Left ventricle myocardium inferior (tissue), 1 donor: Measurements from ENCODE around the gene NOS1AP. TPM values are rescaled to one million over a fixed set of nuclear protein-coding genes. Genes with fewer than 3 reads are reported as not detected.

Experiments used
- DNase-seq: peaks from one replicate; pipeline ENCODE4 v3.0.0-alpha.2; 2020
- H3K27ac ChIP-seq: fragments of 200-600 bp; replicated peaks from 2 replicates; pipeline ENCODE4 v1.8.0; 2021
- H3K27me3 ChIP-seq: fragments of 200-600 bp; 2 replicates; pipeline ENCODE4 v1.8.0; 2021; ENCODE audit warnings: low read depth
- H3K36me3 ChIP-seq: fragments of 200-600 bp; 2 replicates; pipeline ENCODE4 v1.8.0; 2021
- H3K4me1 ChIP-seq: fragments of 200-600 bp; 2 replicates; pipeline ENCODE4 v1.8.0; 2021
- H3K4me3 ChIP-seq: fragments of 200-600 bp; 2 replicates; pipeline ENCODE4 v1.8.0; 2021; ENCODE audit warnings: mild to moderate bottlenecking, moderate library complexity
- H3K9me3 ChIP-seq: fragments of 200-600 bp; replicated peaks from 2 replicates; pipeline ENCODE4 v1.8.0; 2021
- CTCF ChIP-seq: fragments of 200-600 bp; IDR thresholded peaks from 2 replicates; pipeline ENCODE4 v1.8.0; 2021; ENCODE audit warnings: antibody characterized with exemption, mild to moderate bottlenecking, borderline replicate concordance
- intact Hi-C: fragments of 100-400 bp; cut with micrococcal nuclease; formaldehyde crosslinking; loops from one replicate; pipeline ENCODE4 v1.11.0; 2022
- total RNA-seq: library from RNA; stranded (reverse); fragmentation: NEBNext Ultra II Directional; extraction: Animal tissue kit (Norgen Biotek cat#: 25700); gene quantifications from one replicate; pipeline ENCODE4 v1.2.1, GENCODE V29; 2021
- donor health status: DM: no; HTN: yes; CAD: no; lungs with severe emphysema.

Gene NOS1AP
- total RNA-seq, 1 donor from 2014 or later, result 6.2 TPM

- Histone ChIP-seq H3K9me3 (no peaks in the 10 kb centered on the region), H3K36me3 (no peaks in the 10 kb centered on the region), H3K4me1 (no peaks in the 10 kb centered on the region), H3K27ac (no peak overlapping the region), H3K27me3 (no peaks in the 10 kb centered on the region), H3K4me3 (no peak overlapping the region)
- no peak for TF ChIP-seq CTCF
- no peak for DNase-seq
- intact Hi-C loops, result no loop called here
Measured at GRCh38 chr1:162327788-162328165, 258.3 kb downstream of the NOS1AP start.

- intact Hi-C loops, result no loop called here
- H3K9me3 ChIP-seq, result no peaks in the 10 kb centered on the region
- TF ChIP-seq CTCF, result no peak
- no peaks in the 10 kb centered on the region for H3K27me3 ChIP-seq
- no peak for DNase-seq
- H3K4me3 ChIP-seq, result no peak overlapping the region
- no peaks in the 10 kb centered on the region for H3K4me1 ChIP-seq
- H3K36me3 ChIP-seq, result no peaks in the 10 kb centered on the region
- no peak overlapping the region for H3K27ac ChIP-seq
Measured at GRCh38 chr1:162328512-162328911, 259.0 kb downstream of the NOS1AP start.

- no peaks in the 10 kb centered on the region for H3K36me3 ChIP-seq
- H3K27me3 ChIP-seq, result no peaks in the 10 kb centered on the region
- peaks cover under 1% of the 10 kb centered on the region for H3K4me1 ChIP-seq
- intact Hi-C loops, result no loop called here
- no peak for DNase-seq
- H3K4me3 ChIP-seq, result no peak overlapping the region
- TF ChIP-seq CTCF, result no peak
- H3K9me3 ChIP-seq, result no peaks in the 10 kb centered on the region
- no peak overlapping the region for H3K27ac ChIP-seq
Measured at GRCh38 chr1:162329826-162330225, 260.3 kb downstream of the NOS1AP start.

GRCh38 chr1:162333991-162334390 lies 264.5 kb downstream of the NOS1AP start:
- H3K4me3 ChIP-seq, result no peak overlapping the region
- H3K9me3 ChIP-seq, result no peaks in the 10 kb centered on the region
- no peak for DNase-seq
- intact Hi-C loops, result no loop called here
- H3K27ac ChIP-seq, result no peak overlapping the region
- H3K4me1 ChIP-seq, result peaks cover 10% of the 10 kb centered on the region
- H3K36me3 ChIP-seq, result no peaks in the 10 kb centered on the region
- H3K27me3 ChIP-seq, result no peaks in the 10 kb centered on the region
- TF ChIP-seq CTCF, result no peak

GRCh38 chr1:162335126-162335525 lies 265.6 kb downstream of the NOS1AP start:
- Histone ChIP-seq H3K4me1 (peaks cover 10% of the 10 kb centered on the region), H3K9me3 (no peaks in the 10 kb centered on the region)
- peak; percentile 22 for DNase-seq

More at GRCh38 chr1:162335126-162335525, 265.6 kb downstream of the NOS1AP start:
- intact Hi-C loops, result no loop called here
- H3K27ac ChIP-seq, result no peak overlapping the region
- no peaks in the 10 kb centered on the region for H3K36me3 ChIP-seq
- no peak for TF ChIP-seq CTCF
- no peak overlapping the region for H3K4me3 ChIP-seq
- H3K27me3 ChIP-seq, result no peaks in the 10 kb centered on the region
